SK-N-SH (cell line): ENCODE data around the gene OR10V1. TPM values are rescaled to one million over a fixed set of nuclear protein-coding genes. Genes with fewer than 3 reads are reported as not detected.

ENCODE experiments used
- CTCF ChIA-PET: fragments of 300-600, 350-600 bp; formaldehyde crosslinking; extraction: SDS; loops from one replicate; lab custom pipeline; 2021; lab: Yijun Ruan, JAX
- POLR2A ChIA-PET: fragments of 350-600 bp; sonication (Branson Sonifier 250); formaldehyde crosslinking; extraction: SDS; loops from one replicate; lab custom pipeline; 2020; ENCODE audit warnings: antibody characterized with exemption, inconsistent platforms; lab: Yijun Ruan, JAX
- DNase-seq: peaks from one replicate; pipeline ENCODE4 v3.0.0; 2012
- H2AFZ ChIP-seq: fragments of 200-600 bp; sonication (generic); 2 replicates; pipeline ENCODE4 v1.8.1; 2016; ENCODE audit warnings: antibody characterized with exemption, mild to moderate bottlenecking, low read depth
- H3F3A ChIP-seq: fragments of 200-600 bp; sonication (generic); replicated peaks from 2 replicates; pipeline ENCODE3; 2016; ENCODE audit warnings: antibody characterized with exemption, mild to moderate bottlenecking; ENCODE audit not compliant: insufficient read depth
- H3K27ac ChIP-seq, 2 experiments: fragments of 200-500 bp in 1 of 2; fragments of 200-600 bp in 1 of 2; sonication (Bioruptor generic) in 1 of 2; sonication (generic), shearing (Covaris generic) in 1 of 2; 2 replicates each; pipeline versions ENCODE4 v1.5.1 to v1.6.1; 2014 to 2016; ENCODE audit warnings: low read depth in 2 of 2, inconsistent platforms in 1 of 2, low read length in 1 of 2, mild to moderate bottlenecking in 1 of 2, mixed read lengths in 1 of 2
- H3K27me3 ChIP-seq: fragments of 200-600 bp; sonication (generic), shearing (Covaris generic); 2 replicates; pipeline ENCODE4 v1.6.1; 2016; ENCODE audit warnings: mixed run types; ENCODE audit not compliant: insufficient read depth
- H3K36me3 ChIP-seq, 2 experiments: fragments of 200-500 bp in 1 of 2; fragments of 200-600 bp in 1 of 2; sonication (Bioruptor generic) in 1 of 2; sonication (generic) in 1 of 2; replicated peaks in 1 of 2; 2 replicates each; pipeline versions ENCODE3 to v1.5.1; 2014 to 2016; ENCODE audit warnings: low read length in 1 of 2, mild to moderate bottlenecking in 1 of 2; ENCODE audit not compliant: insufficient read depth in 2 of 2, control insufficient read depth in 1 of 2
- H3K4me1 ChIP-seq, 2 experiments: fragments of 200-500 bp in 1 of 2; fragments of 200-600 bp in 1 of 2; sonication (Bioruptor generic) in 1 of 2; sonication (generic), shearing (Covaris generic) in 1 of 2; 2 replicates each; pipeline versions ENCODE4 v1.5.1 to v1.6.1; 2014 to 2016; ENCODE audit warnings: low read depth in 1 of 2, low read length in 1 of 2, mixed run types in 1 of 2; ENCODE audit not compliant: insufficient read depth in 2 of 2, control insufficient read depth in 1 of 2
- H3K4me2 ChIP-seq: fragments of 200-600 bp; sonication (generic), shearing (Covaris generic); 2 replicates; pipeline ENCODE4 v1.6.1; 2017; ENCODE audit warnings: mixed run types
- H3K4me3 ChIP-seq, 2 experiments: fragments of 200-500 bp in 1 of 2; fragments of 200-600 bp in 1 of 2; sonication (Bioruptor generic) in 1 of 2; sonication (generic), shearing (Covaris generic) in 1 of 2; 2 replicates each; pipeline versions ENCODE4 v1.5.1 to v1.8.1; 2014 to 2016; ENCODE audit warnings: low read depth in 2 of 2, inconsistent platforms in 1 of 2, low read length in 1 of 2, mild to moderate bottlenecking in 1 of 2, mixed read lengths in 1 of 2, moderate library complexity in 1 of 2
- H3K79me2 ChIP-seq: fragments of 200-600 bp; sonication (generic); 2 replicates; pipeline ENCODE4 v1.8.1; 2017; ENCODE audit warnings: mild to moderate bottlenecking; ENCODE audit not compliant: insufficient read depth
- H3K9ac ChIP-seq: fragments of 200-600 bp; sonication (generic); 2 replicates; pipeline ENCODE4 v1.6.1; 2017; ENCODE audit warnings: mixed run types
- H3K9me2 ChIP-seq: fragments of 200-600 bp; sonication (generic); 2 replicates; pipeline ENCODE4 v1.6.1; 2017; ENCODE audit warnings: mixed run types
- H3K9me3 ChIP-seq: fragments of 200-600 bp; sonication (generic); 2 replicates; pipeline ENCODE4 v1.6.1; 2017; ENCODE audit warnings: mixed run types, mild to moderate bottlenecking, moderate library complexity
- H4K20me1 ChIP-seq: fragments of 200-600 bp; sonication (generic); 2 replicates; pipeline ENCODE4 v1.6.1; 2017; ENCODE audit warnings: mild to moderate bottlenecking, mixed run types; ENCODE audit not compliant: insufficient read depth
- GATA2 ChIP-seq: sonication (generic); formaldehyde crosslinking; IDR thresholded peaks from 2 replicates; pipeline ENCODE4 v1.5.0; 2020; ENCODE audit warnings: mild to moderate bottlenecking, missing genetic modification reagents
- JUND ChIP-seq: IDR thresholded peaks from 2 replicates; pipeline ENCODE4 v1.4.0; 2012
- MEF2A ChIP-seq: IDR thresholded peaks from 2 replicates; pipeline ENCODE4 v1.4.0; 2012; ENCODE audit warnings: low read depth, borderline replicate concordance
- RXRA ChIP-seq: IDR thresholded peaks from 2 replicates; pipeline ENCODE4 v1.4.0; 2012; ENCODE audit warnings: low read depth, mild to moderate bottlenecking, borderline replicate concordance
- WGBS: methylation state at CpG from one replicate; pipeline ENCODE4 v1.1.6; 2017; ENCODE audit warnings: low lambda C conversion rate; 5-methylcytosine and 5-hydroxymethylcytosine counted together
- polyA plus RNA-seq, 3 experiments: library from polyadenylated mRNA; depleted of rRNA; stranded (reverse); fragments of >200 nt; gene quantifications; 2 replicates each; pipeline ENCODE4 v1.2.3, GENCODE V29; 2012

The OR10V1 gene
- polyA plus RNA-seq, 1 of the 3 experiments (the other 2 are of a cell fraction) = not detected

DNA sequence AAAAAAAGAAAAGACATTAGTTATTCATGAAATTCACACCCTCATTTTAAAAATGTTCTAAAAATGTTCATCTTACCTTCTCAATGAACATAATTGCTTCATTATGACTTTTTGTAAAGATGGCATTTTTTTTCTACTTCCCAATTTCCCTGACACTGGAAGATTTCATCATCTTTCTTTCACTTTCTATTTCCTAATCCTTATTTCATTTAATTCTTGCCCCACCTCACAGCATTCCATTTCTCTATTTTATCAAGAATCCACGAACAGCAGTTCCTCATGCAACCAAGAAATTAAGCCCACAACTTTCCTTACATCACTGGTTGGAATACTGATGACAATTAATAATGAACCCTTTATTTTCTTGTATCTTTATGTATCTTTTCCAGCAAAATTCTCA is 46.7 kb downstream of the OR10V1 start:
- Histone ChIP-seq H3K9me2 (no peaks in the 10 kb centered on the region), H3K27me3 (no peaks in the 10 kb centered on the region), H3K9ac (0 out of 2 replicates have a peak overlapping the region, but pooled peaks have one; percentile 88), H3F3A (peaks cover 11% of the 10 kb centered on the region), H4K20me1 (peaks cover 13% of the 10 kb centered on the region; the same call in 1 of the 2 replicates), H3K9me3 (no peaks in the 10 kb centered on the region), H3K4me1 (peaks cover 13 to 19% of the 10 kb centered on the region in 2 experiments; a peak in 3 of 4 replicates), H3K4me3 (peak overlapping the region in 1 of 2 experiments; percentile 92; a peak in 1 of 4 replicates), H3K27ac (no peak overlapping the region), H3K4me2 (peak overlapping the region; percentile 80), H3K79me2 (peaks cover 67% of the 10 kb centered on the region), H2AFZ (no peak overlapping the region), H3K36me3 (peaks cover 45 to 48% of the 10 kb centered on the region in 2 experiments)
- TF ChIP-seq MEF2A = no peak
- no peak for TF ChIP-seq JUND
- TF ChIP-seq GATA2 = no peak
- TF ChIP-seq RXRA = no peak
- DNase-seq = no peak
- ChIA-PET CTCF (interaction anchor here (1.0 kb wide), 1 partner anchor 130 kb away, joined by 3 read pairs; no protein-coding TSS in a partner anchor), POLR2A (no interaction called here)
- 83% methylated on average over 1 of the region's 1 CpG for WGBS

Other genes with a start within 250 kb of the OR10V1 start
- not detected in 2 replicates for gene OR4D10, start 240.5 kb downstream of the OR10V1 start, polyA plus RNA-seq (2012; rRNA removed)
- not detected in 2 replicates for gene OR4D11, start 210.3 kb downstream of the OR10V1 start, polyA plus RNA-seq (2012; rRNA removed)
- not detected in 2 replicates for gene OR4D9, start 202.3 kb downstream of the OR10V1 start, polyA plus RNA-seq (2012; rRNA removed)
- 11.8 and 12.1 TPM in 2 replicates for gene OSBP, start 98.1 kb downstream of the OR10V1 start, polyA plus RNA-seq (2012; rRNA removed)
- gene PATL1, start 44.8 kb downstream of the OR10V1 start, polyA plus RNA-seq (2012; rRNA removed) = 20.5 and 22.0 TPM in 2 replicates
- gene STX3, start 41.5 kb upstream of the OR10V1 start, polyA plus RNA-seq (2012; rRNA removed) = 21.4 and 26.6 TPM in 2 replicates
- 70.1 and 77.6 TPM in 2 replicates for gene MRPL16, start 96.9 kb upstream of the OR10V1 start, polyA plus RNA-seq (2012; rRNA removed)
- not detected in 2 replicates for gene CBLIF, start 131.7 kb upstream of the OR10V1 start, polyA plus RNA-seq (2012; rRNA removed)
- 0.03 TPM in 1 of 2 replicates, not detected in the other for gene TCN1, start 152.6 kb upstream of the OR10V1 start, polyA plus RNA-seq (2012; rRNA removed)
- not detected in 2 replicates for gene OOSP3, start 164.9 kb upstream of the OR10V1 start, polyA plus RNA-seq (2012; rRNA removed)
- not detected in 2 replicates for gene OOSP1, start 224.6 kb upstream of the OR10V1 start, polyA plus RNA-seq (2012; rRNA removed)